ENCODE data around the gene SHF. TPM values are rescaled to one million over a fixed set of nuclear protein-coding genes. Genes with fewer than 3 reads are reported as not detected.
"Not testable (repeated sequence)": the region's sequence is repeated elsewhere in the genome, so short reads cannot be mapped to it uniquely, and the experiment has no call there.

Gene SHF
- total RNA-seq, 2 experiments from 2014 or later: 11.7 to 12.4 TPM

DNA sequence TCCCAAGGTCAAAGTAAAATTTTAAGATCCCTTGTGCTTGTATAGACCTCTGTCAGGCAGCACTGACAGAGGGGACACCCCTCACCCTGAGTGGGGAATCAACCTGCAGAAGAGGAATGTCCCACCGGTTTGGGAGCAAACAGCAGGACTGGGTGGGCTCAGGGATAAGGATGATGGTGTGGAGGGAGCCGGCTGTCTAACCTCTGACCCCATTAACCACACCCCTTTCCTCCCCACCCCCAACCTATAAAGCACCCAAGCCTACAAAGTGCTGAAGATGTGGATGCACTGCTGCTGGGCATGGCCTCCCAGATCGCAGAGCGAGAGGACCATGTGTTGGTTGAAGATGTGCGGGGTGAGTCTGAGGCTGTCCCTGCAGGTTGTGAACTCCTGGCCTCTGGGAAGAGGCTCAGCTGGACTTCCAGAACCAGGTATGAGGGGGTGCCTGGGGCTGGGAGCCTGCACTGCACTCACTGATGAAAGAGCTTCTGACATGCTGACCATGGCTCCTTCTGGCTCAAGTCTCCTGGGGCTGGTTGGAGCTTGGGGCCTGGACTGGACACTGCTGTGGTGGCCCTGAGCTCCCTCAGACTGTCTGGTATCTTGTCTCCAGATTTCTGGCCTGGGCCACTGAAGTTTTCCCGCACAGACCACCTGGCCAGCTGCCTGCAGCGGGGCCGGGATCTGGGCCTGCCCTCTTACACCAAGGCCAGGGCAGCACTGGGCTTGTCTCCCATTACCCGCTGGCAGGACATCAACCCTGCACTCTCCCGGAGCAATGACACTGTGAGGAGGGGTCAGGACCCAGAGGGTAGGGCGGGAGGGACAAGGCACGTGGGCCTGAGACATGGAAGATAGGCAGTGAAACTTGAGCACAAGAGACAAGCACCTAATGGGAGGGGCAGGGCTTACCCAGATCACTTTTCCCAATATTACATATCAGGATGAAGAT, 48.7 kb downstream of the SHF start:
- CTCF ChIA-PET: interaction anchor here (1.0 kb wide), 1 partner anchor 12 kb away, joined by 3 read pairs; no protein-coding TSS in a partner anchor

DNA sequence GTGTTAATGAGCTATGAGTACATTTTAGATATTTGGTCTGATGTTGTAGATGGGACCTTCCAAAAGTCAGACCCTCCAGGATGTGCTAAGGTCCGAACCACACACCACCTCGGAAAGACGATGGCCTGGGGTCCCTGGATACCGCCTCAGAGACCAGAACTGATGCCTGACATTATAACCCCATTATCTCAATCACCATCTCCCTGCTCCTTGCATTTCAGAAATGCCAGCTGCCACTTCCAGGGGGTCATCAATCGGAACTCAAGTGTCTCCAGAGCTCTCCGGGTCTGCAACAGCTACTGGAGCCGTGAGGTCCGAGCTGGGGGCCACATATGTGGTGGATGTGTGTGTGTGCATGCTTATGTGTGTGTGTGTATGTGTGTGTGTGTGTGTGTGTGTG, 50.1 kb downstream of the SHF start:
- ChIA-PET CTCF (interaction anchor here (0.7 to 1.6 kb wide), 2 partner anchors 20 to 276 kb away, joined by 3 read pairs; no protein-coding TSS in a partner anchor), POLR2A (interaction anchor here (0.6 kb wide), 1 partner anchor 15 kb away, joined by 3 read pairs; no protein-coding TSS in a partner anchor)

More for the DNA sequence above, 48.7 kb downstream of the SHF start:
- POLR2A ChIA-PET: no interaction called here

DNA sequence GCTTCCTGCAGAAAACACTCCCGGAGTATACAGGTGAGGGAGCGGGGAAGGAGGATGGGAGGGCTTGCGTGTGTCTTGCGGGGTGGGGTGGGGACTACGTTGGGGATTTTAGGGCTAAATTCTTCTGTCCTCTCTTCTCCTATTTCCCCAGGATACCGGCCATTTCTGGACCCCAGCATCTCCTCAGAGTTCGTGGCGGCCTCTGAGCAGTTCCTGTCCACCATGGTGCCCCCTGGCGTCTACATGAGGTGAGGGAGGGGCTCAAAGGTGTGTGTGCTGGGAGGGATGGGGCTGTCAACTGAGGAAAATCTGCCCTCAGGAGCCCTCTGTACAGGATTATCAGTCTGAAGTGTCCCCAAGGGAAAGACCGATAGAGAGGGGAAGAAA, 51.4 kb downstream of the SHF start:
- CTCF ChIA-PET: interaction anchor here (1.0 to 1.6 kb wide), 2 partner anchors 11 to 18 kb away, joined by 3 read pairs; no protein-coding TSS in a partner anchor
- POLR2A ChIA-PET: no interaction called here

DNA sequence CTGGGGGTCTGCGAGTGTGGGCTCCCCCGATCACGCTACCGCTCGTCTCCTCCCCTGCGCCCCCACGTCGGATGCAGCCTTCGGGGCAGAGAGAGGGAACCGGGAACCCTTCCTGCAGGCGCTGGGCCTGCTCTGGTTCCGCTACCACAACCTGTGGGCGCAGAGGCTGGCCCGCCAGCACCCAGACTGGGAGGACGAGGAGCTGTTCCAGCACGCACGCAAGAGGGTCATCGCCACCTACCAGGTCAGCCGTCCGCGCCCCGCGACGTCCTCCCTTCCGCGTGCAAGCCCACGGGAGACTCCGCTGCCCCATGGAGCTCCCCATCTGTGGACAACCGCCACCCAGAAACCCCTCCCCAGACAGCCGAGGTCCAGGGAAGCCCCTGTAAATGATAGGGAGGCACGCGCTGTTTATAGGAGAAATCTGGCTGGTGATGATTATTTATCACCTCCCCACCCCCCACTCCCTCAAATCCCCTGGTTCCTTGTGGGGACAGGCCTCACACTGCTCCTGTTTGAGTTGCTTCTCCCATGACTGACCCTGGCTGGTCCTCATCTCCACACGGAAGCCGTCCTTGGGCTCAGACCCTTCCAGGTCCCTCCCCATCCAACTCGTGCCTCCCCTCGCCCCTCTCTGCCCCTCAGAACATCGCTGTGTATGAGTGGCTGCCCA, 51.9 kb downstream of the SHF start:
- POLR2A ChIA-PET, CTCF ChIA-PET: not testable (repeated sequence)

DNA sequence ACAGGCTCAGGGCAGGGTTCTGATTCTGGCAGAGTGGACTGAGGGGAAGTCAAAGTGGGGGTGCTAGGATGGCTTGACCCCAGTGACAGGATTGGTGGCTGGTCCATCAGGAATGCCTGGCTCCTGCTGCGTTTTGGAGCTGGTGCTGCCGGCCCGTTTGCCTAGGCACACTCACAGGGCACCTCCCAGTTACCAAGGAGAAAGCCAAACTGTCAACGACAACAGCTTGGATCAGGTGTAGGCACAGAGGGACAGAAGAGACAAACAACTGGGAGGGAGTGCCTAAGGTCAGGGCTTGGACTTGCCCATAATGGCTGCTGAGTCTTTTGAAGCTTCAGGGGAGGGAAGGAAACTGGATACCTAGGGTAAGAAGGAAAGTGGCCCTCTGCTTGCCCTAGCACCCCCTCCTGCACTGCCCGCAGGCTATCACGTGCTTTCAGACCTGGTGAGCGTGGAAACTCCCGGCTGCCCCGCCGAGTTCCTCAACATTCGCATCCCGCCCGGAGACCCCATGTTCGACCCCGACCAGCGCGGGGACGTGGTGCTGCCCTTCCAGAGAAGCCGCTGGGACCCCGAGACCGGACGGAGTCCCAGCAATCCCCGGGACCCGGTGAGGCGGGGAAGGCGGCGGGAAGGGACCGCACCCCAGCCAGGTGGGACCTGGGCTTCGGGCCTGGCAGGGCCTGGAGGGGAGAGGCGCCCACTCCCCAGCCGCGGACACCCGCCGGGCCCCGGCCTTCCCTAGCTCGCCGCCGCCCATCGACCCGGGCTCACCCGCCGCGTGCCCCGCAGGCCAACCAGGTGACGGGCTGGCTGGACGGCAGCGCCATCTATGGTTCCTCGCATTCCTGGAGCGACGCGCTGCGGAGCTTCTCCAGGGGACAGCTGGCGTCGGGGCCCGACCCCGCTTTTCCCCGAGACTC, 52.8 kb downstream of the SHF start:
- CTCF ChIA-PET: interaction anchor here (3.4 kb wide), 1 partner anchor 17 kb away, joined by 16 read pairs; no protein-coding TSS in a partner anchor
- POLR2A ChIA-PET: no interaction called here

DNA sequence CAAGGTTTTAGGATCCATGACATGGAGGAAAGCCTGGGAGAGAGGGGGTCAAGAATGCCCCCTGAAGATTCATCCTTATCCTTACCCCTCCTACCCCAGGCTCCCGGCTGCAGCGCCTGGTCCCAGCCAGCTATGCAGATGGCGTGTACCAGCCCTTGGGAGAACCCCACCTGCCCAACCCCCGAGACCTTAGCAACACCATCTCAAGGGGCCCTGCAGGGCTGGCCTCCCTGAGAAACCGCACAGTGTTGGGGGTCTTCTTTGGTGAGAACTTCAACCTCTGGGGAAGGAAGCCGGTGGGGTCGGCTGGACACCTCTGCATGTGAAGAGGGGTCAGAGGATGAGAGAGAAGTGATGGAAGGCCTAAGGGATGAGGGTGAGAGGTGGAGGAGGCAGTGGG, 53.7 kb downstream of the SHF start:
- POLR2A ChIA-PET: no interaction called here
- CTCF ChIA-PET: interaction anchor here (1.1 to 3.4 kb wide), 2 partner anchors 16 to 18 kb away, joined by 3 to 16 read pairs; no protein-coding TSS in a partner anchor

DNA sequence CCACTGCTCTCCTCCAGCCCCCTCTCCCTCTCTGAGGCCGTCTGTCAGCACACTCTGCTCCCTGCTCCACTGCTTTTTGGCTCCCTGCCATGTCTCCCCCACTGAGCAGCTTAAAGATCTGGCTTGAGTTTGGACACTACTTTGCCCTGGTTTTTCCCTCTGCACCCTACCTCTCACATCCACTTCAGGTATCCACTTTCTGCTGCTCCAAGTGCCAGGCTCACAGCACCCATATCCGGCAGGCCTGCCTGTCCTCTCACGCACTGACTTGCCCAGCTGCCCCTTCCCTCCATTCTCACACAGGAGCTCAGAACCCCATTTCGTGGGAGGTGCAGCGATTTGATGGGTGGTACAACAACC, 54.2 kb downstream of the SHF start:
- ChIA-PET POLR2A (no interaction called here), CTCF (interaction anchor here (1.1 to 3.4 kb wide), 2 partner anchors 15 to 17 kb away, joined by 3 to 16 read pairs; no protein-coding TSS in a partner anchor)

DNA sequence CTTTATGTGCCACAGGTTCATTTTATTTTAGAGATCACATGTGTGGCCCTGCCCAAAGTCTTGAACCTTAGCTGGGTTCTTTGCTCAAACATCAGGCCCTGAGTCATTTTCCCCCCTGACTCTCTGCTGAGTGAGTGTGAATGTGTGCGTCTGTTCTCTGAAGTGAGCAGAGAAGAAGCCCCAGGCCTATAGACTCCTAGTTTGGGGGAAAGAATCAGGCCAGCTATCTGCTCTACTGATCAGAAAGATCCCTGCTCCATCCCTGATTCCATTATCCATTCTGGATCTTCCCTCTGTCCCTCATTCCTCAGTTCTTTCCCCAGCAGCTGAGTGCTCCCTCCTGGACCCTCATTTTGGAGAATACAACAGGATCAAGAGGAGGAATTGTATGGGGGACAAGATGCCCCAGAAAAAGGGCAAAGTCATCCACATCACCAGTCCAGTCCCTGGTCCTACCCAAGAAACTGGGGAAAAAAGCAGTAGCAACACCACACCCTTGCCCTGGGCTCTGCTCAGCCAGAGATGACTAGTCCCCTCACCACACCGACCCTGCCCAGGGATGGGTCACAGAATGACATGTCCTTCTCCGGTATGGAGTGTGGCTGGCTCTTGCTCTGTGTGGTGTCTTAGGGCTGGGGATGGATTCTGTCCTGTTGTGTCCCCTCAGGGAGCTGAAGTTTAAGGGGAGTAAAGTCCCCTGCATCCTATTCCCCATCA, 54.8 kb downstream of the SHF start:
- ChIA-PET POLR2A (no interaction called here), CTCF (interaction anchor here (1.0 to 3.4 kb wide), 3 partner anchors 12 to 17 kb away, joined by 3 to 16 read pairs (median 4); no protein-coding TSS in a partner anchor)

DNA sequence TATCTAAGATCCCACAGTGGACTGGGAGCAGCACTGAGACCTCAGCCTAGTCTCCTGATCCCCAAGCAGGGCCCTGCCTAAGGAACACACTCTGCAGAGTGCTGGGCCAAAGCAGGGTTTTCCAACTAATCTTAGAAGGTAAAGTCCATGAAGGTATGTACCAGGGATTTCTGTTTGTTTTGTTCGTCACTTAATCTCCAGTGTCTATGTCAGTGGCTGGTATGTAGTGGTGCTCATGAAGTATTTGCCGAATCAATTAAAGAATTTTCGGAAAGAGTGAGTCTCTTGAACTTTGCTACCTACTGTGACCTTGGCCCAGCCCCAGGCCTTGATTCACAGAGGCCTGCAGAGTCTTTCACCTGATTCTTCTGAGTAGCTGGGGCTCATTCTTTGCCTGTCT, 56.3 kb downstream of the SHF start:
- CTCF ChIA-PET: interaction anchor here (0.6 to 1.3 kb wide), 2 partner anchors 31 to 381 kb away, joined by 3 read pairs; no protein-coding TSS in a partner anchor
- POLR2A ChIA-PET: no interaction called here

DNA sequence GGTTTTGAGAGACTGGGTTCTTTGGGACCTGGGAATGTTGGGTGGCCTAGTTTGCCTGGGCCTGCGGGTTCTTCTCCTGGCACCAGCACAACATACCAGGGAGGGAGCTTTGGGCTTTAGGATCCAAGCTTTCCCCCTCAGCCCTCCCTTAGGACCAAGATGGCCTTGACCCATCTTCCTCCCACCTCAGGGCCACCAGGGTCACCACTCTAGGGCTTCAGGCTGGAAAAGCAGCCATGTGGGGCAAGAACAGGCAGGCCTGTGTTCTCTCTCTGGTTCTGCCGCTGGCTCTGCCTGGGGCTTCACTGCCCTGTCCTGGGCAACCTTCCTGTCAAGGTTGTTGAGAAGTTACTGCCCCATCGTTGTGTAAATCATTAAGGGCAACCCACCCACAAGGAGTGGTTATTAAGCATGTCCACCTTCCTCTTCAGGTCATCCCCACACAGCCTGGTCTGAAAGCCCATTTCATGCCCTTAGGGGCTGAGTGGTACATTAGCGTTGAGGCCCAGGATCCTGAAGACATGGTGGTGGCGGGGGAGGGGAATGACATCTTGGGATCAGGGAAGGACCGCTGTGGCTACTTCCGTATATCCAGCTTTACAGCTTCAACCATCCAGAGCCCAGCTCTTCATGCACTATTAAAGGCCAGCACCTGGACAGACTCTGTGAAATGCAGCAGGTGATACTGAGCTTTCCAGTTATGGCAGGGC, 57.3 kb downstream of the SHF start:
- POLR2A ChIA-PET: no interaction called here

DNA sequence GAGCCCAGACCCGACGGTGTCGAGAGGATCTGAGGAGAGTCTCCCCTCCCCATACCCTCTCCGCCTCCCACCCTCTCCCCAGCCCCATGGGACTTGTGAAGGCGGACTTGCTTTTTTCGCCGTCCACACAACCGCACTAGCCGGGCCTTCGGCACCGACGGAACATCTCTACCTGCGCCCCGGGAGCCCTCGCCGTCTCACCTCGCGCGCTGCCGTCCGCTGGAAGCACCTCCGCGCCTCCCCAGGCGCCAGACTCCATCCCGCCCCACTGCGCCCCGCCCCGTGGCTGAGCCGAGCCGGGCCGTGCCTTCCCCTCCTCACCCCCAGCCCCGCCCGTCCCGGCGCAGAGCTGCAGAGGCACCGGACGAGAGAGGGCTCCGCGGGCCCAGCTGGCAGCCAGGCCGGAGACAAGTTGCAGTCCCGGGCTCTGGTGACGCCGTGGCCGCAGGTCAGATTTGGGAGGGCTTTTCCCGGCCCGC, 58.1 kb downstream of the SHF start, which contains the start of the genes DUOX1 and DUOXA1:
TSS of gene DUOX1 (plus strand) at position 344 of the 479 bp plus-strand sequence. CDS start 1,973 bp downstream, outside the sequence.
TSS of gene DUOXA1 (minus strand) at position 229 of the 479 bp plus-strand sequence. CDS start 6,865 bp downstream, outside the sequence.
- ChIA-PET CTCF (no interaction called here), POLR2A (no interaction called here)

More for the DNA sequence above, 57.3 kb downstream of the SHF start:
- CTCF ChIA-PET: interaction anchor here (0.6 to 1.3 kb wide), 2 partner anchors 32 to 380 kb away, joined by 3 read pairs; no protein-coding TSS in a partner anchor

DNA sequence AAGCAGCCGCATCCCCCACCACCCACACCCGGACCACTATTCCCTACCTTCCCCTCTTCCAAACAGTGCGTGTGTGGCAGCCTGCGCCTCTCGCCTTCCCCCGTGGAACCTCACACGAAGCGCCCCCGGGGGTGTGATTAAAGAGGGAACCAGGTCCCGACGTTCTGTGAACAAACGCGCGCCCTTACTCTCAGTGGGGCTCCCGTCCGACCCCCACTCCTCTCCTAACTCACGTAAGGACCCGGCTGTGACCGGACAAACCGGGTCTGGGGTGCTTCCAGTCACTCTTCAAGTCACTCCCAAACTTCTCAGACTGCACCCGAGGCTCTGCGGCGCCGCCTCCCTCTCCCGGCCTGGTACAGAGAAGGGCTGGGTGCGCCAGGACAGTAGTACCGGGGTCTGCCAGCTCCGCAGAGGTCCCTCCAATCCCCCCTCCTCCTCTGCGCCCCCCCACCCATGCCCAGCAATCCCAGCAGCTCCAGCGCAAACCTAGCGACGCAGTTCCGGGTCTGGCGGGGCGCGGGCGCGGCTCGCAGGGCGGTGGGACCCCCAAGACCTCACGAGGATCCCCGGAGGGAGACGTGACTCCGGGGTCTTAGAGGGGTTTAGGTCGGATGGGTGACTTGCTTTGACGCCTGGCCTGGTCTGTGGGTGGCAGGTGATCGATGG, 58.7 kb downstream of the SHF start:
- CTCF ChIA-PET: no interaction called here
- POLR2A ChIA-PET: no interaction called here

DNA sequence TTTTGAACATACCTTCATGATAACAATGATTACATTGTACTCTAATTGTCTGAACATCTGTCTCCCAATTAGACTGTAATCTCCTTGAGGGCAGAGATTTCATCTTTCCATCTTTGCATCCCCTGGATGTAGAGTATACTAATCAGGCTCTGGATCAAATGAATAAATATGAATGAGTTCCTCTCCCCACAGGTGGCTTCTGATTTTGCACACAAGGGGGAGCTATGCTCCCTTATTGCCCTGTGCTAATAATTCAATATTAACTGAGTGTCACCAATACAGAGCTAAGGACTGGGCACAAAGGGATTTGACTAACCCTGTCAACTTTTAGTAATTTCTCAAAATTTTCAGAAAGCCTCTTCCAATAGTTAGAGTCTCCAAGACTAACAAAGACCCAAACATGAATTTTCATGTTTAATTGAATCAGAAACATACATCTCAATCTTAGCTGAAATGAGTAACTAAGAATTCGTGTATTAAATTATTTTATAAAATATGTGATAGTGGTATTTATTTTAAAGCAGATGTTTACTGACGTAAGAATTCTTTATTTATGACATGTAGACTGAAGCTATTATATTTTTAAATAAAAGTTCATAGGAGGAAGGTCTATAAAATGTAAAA, 61.1 kb downstream of the SHF start:
- POLR2A ChIA-PET: interaction anchor here (0.5 to 0.9 kb wide), 2 partner anchors 187 to 308 kb away, joined by 3 to 6 read pairs; no protein-coding TSS in a partner anchor

DNA sequence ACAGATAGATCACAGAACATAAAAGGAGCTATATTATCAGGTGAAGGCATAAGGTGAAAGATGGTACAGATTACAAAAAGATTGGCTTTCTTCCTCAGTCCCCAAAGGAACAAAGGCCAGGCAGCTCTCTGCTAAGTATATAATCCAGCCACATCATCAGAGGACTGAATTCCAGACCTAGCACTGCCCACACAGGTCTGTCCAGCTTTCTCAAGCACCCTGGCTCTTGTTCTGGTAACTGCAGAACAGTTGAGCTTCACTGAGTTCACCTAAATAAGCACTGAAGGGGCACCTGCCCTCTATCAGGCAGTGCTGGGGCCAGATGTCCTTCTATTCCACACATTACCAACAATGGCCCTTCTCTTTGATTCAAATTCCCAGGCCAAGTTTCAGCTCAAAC, 64.4 kb downstream of the SHF start:
- ChIA-PET POLR2A (no interaction called here), CTCF (no interaction called here)

More for the DNA sequence above, 61.1 kb downstream of the SHF start:
- CTCF ChIA-PET: interaction anchor here (0.6 to 1.9 kb wide), 4 partner anchors 9 to 303 kb away, joined by 3 to 13 read pairs (median 3); no protein-coding TSS in a partner anchor

DNA sequence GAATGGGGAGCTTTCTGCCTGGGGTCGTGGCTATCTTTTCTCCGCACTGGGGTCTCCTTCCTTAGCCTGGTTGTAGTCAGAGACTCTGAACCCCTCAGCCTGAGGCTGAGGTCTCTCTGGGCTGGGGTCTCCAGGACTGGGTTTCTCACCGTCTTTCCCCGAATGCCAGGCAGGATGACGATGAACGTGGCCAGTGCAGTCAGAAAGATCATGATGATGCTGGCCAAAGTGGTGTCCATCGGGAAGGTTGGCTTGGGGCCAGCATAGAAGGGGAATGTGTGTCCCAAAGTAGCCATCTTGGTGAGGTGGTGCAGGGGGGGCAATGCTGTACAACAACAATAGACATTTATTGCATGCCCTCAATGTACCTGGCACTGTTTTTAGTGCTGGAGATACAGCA, 65.0 kb downstream of the SHF start:
- POLR2A ChIA-PET: no interaction called here
- CTCF ChIA-PET: no interaction called here

DNA sequence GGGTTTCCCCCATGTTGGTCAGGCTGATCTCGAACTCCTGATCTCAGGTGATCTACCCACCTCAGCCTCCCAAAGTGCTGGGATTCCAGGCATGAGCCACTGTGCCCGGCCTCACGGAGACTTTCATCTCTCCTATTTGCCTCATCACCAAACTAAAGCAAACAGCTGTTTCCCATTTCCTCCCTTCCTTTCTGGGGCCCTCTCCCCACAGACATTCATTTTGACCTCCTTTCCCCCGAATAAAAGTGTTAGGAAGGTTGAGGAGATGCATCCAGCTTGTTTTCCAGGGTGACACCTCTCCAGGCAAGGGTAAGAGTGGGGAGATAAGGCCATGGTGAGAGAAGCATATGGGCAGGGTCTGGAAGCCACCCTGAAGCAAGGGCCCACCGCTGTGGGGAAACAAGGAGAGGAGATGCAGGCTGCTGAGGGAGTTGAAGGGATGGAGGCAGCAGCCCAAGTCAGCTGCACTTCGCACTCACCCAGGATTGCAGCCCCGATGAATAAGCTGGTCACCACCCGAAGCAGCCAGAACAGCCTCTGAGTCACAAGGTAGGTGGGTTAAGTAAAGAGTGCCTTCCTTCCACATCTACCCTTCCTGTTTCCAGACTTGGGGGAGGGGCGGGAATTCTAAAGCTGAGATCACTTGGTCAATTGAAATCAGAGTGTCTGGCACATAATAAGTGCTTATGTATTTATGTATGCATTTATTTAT, 65.9 kb downstream of the SHF start:
- ChIA-PET POLR2A (interaction anchor here (0.6 kb wide), 1 partner anchor 16 kb away, joined by 3 read pairs; no protein-coding TSS in a partner anchor), CTCF (interaction anchor here (1.1 to 1.6 kb wide), 2 partner anchors 11 to 41 kb away, joined by 3 to 4 read pairs; no protein-coding TSS in a partner anchor)

Data from activated CD8-positive, alpha-beta memory T cell treated with anti-CD3 and anti-CD28 coated beads for 36 hours (primary cell).